WTC11 (cell line): Measurements from ENCODE around the gene PUS7. TPM values are rescaled to one million over a fixed set of nuclear protein-coding genes. Genes with fewer than 3 reads are reported as not detected.

Experiments used
- ATAC-seq: fragments of 200-7000 bp; cut with Tn5 transposase; 2 replicates; pipeline ENCODE4 v1.10.0; 2021; ENCODE audit warnings: mild to moderate bottlenecking, moderate library complexity
- CTCF ChIA-PET: fragments of 300-600 bp; sonication (Branson Sonifier 250); formaldehyde crosslinking; loops from one replicate; lab custom pipeline; 2021; ENCODE audit warnings: antibody characterized with exemption; lab: Charles Lee
- POLR2A ChIA-PET: fragments of 350-600 bp; sonication (Branson Sonifier 250); formaldehyde crosslinking; loops from one replicate; lab custom pipeline; 2021; ENCODE audit warnings: antibody characterized with exemption; lab: Charles Lee
- DNase-seq: peaks from one replicate; pipeline ENCODE4 v3.0.0; 2021; ENCODE audit warnings: low spot score
- H3K27ac Mint-ChIP-seq: 2 replicates; pipeline ENCODE4 v1.8.0; 2021; ENCODE audit warnings: mixed read lengths
- H3K27me3 Mint-ChIP-seq: 2 replicates; pipeline ENCODE4 v1.8.0; 2021; ENCODE audit warnings: low read depth, mild to moderate bottlenecking, moderate library complexity, mixed read lengths
- H3K36me3 Mint-ChIP-seq: 2 replicates; pipeline ENCODE4 v1.8.0; 2021; ENCODE audit warnings: mixed read lengths
- H3K4me1 Mint-ChIP-seq: 2 replicates; pipeline ENCODE4 v1.8.0; 2022; ENCODE audit warnings: mixed read lengths
- H3K4me3 Mint-ChIP-seq: 2 replicates; pipeline ENCODE4 v1.8.0; 2021; ENCODE audit warnings: mild to moderate bottlenecking, moderate library complexity, mixed read lengths
- H3K9me3 Mint-ChIP-seq: 2 replicates; pipeline ENCODE4 v1.8.0; 2021; ENCODE audit warnings: mixed read lengths
- GABPB1 ChIP-seq: sonication (generic); formaldehyde crosslinking; IDR thresholded peaks from 2 replicates; pipeline ENCODE4 v1.8.1; 2023; ENCODE audit warnings: mild to moderate bottlenecking, missing genetic modification reagents
- GRHL2 ChIP-seq: fragments of 250-450 bp; sonication (Bioruptor Pico); IDR thresholded peaks from 2 replicates; pipeline ENCODE4 v1.8.0; 2022; ENCODE audit warnings: mild to moderate bottlenecking, moderate library complexity; ENCODE audit not compliant: insufficient replicate concordance, severe bottlenecking
- JUN ChIP-seq: sonication (generic); formaldehyde crosslinking; IDR thresholded peaks from 2 replicates; pipeline ENCODE4 v1.8.0; 2023; ENCODE audit warnings: mild to moderate bottlenecking, missing genetic modification reagents
- KAT7 ChIP-seq: sonication (generic); formaldehyde crosslinking; IDR thresholded peaks from 2 replicates; pipeline ENCODE4 v1.8.1; 2023; ENCODE audit warnings: missing genetic modification reagents, mild to moderate bottlenecking, borderline replicate concordance
- NFATC4 ChIP-seq: fragments of 250-450 bp; sonication (Bioruptor Pico); IDR thresholded peaks from 2 replicates; pipeline ENCODE4 v1.9.0; 2021; ENCODE audit warnings: mild to moderate bottlenecking
- NR2C2 ChIP-seq: sonication (generic); formaldehyde crosslinking; IDR thresholded peaks from 2 replicates; pipeline ENCODE4 v1.8.0; 2022; ENCODE audit warnings: mild to moderate bottlenecking, missing genetic modification reagents
- NR3C1 ChIP-seq: sonication (generic); formaldehyde crosslinking; conservative IDR thresholded peaks from 2 replicates; pipeline ENCODE4 v1.8.1; 2023; ENCODE audit warnings: low read depth, mild to moderate bottlenecking, missing genetic modification reagents
- PRRX2 ChIP-seq: fragments of 250-450 bp; sonication (Bioruptor Pico); IDR thresholded peaks from 2 replicates; pipeline ENCODE4 v1.8.0; 2021; ENCODE audit warnings: mild to moderate bottlenecking
- TP53 ChIP-seq: sonication (generic); formaldehyde crosslinking; IDR thresholded peaks from 2 replicates; pipeline ENCODE4 v1.8.1; 2023; ENCODE audit warnings: mild to moderate bottlenecking, missing genetic modification reagents
- ZNF121 ChIP-seq: sonication (generic); formaldehyde crosslinking; IDR thresholded peaks from 2 replicates; pipeline ENCODE4 v1.8.0; 2023; ENCODE audit warnings: missing genetic modification reagents
- ZNF219 ChIP-seq: sonication (generic); formaldehyde crosslinking; IDR thresholded peaks from 2 replicates; pipeline ENCODE4 v1.8.0; 2023; ENCODE audit warnings: missing genetic modification reagents, mild to moderate bottlenecking, borderline replicate concordance
- ZNF263 ChIP-seq: sonication (generic); formaldehyde crosslinking; IDR thresholded peaks from 2 replicates; pipeline ENCODE4 v1.8.1; 2022; ENCODE audit warnings: low read depth, mild to moderate bottlenecking, moderate library complexity, missing genetic modification reagents
- ZNF423 ChIP-seq: fragments of 250-450 bp; sonication (Bioruptor Pico); IDR thresholded peaks from 2 replicates; pipeline ENCODE4 v2.1.2; 2022; ENCODE audit warnings: mild to moderate bottlenecking, moderate library complexity
- total RNA-seq: library from RNA; stranded (reverse); gene quantifications from 3 replicates; pipeline ENCODE4 v1.2.3, GENCODE V29; 2021
- TF ChIP-seq, protein P1 (sequence below): sonication (generic); formaldehyde crosslinking; IDR thresholded peaks from 2 replicates; pipeline ENCODE4 v1.8.0; 2023; ENCODE audit warnings: missing genetic modification reagents, mild to moderate bottlenecking, borderline replicate concordance
- TF ChIP-seq, protein P2 (sequence below): sonication (generic); formaldehyde crosslinking; IDR thresholded peaks from 2 replicates; pipeline ENCODE4 v1.8.0; 2022; ENCODE audit warnings: missing genetic modification reagents
- TF ChIP-seq, protein P3 (sequence below): sonication (generic); formaldehyde crosslinking; conservative IDR thresholded peaks from 2 replicates; pipeline ENCODE4 v1.8.1; 2022; ENCODE audit warnings: mild to moderate bottlenecking, missing genetic modification reagents
- TF ChIP-seq, protein P4 (sequence below): sonication (generic); formaldehyde crosslinking; IDR thresholded peaks from 2 replicates; pipeline ENCODE4 v1.8.1; 2023; ENCODE audit warnings: mild to moderate bottlenecking, missing genetic modification reagents, moderate library complexity
- TF ChIP-seq, protein P5 (sequence below): sonication (generic); formaldehyde crosslinking; IDR thresholded peaks from 2 replicates; pipeline ENCODE4 v1.8.1; 2022; ENCODE audit warnings: mild to moderate bottlenecking, missing genetic modification reagents, moderate library complexity, borderline replicate concordance
- TF ChIP-seq, protein P6 (sequence below): sonication (generic); formaldehyde crosslinking; IDR thresholded peaks from 2 replicates; pipeline ENCODE4 v1.8.0; 2023; ENCODE audit warnings: mild to moderate bottlenecking, missing genetic modification reagents
- TF ChIP-seq, protein P7 (sequence below): fragments of 200-600 bp; IDR thresholded peaks from 2 replicates; pipeline ENCODE4 v1.8.0; 2022; ENCODE audit warnings: antibody characterized with exemption

Gene PUS7
- total RNA-seq, 1 experiment from 2014 or later, result 47.2 TPM

DNA sequence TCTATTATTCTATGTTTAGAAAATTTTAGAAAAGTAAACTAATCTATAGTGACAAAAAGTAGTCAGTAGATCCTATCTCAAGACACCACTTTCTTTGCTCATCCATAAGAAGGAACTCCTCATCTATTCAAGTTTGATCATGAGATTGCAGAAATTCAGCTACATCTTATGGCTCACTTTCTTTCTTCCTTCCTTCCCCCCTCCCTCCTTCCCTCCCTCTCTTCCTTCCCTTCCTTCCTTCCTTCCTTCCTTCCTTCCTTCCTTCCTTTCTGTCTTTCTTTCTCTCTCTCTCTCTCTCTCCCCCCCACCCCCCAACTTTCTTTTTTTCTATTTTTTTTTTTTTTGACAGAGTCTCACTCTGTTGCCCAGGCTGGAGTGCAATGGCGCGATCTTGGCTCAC is 98.1 kb downstream of the PUS7 start:
- Mint-ChIP-seq H3K4me3 (no peak overlapping the region), H3K9me3 (no peaks in the 10 kb centered on the region), H3K27me3 (no peaks in the 10 kb centered on the region; the same call in 1 of the 2 replicates), H3K36me3 (no peaks in the 10 kb centered on the region), H3K4me1 (no peaks in the 10 kb centered on the region), H3K27ac (no peak overlapping the region)
- no peak for DNase-seq
- ChIA-PET POLR2A (interaction anchor here (0.6 kb wide), 1 partner anchor 29 kb away, joined by 3 read pairs; no protein-coding TSS in a partner anchor), CTCF (no interaction called here)
- no peak for TF ChIP-seq NR2C2
- TF ChIP-seq GABPB1 (CRISPR knock-in tag), result no peak
- TF ChIP-seq KAT7 (CRISPR knock-in tag), result no peak
- TF ChIP-seq NFATC4 (CRISPR knock-in tag), result no peak
- TF ChIP-seq ZNF263, result no peak
- TF ChIP-seq, protein P1, sequence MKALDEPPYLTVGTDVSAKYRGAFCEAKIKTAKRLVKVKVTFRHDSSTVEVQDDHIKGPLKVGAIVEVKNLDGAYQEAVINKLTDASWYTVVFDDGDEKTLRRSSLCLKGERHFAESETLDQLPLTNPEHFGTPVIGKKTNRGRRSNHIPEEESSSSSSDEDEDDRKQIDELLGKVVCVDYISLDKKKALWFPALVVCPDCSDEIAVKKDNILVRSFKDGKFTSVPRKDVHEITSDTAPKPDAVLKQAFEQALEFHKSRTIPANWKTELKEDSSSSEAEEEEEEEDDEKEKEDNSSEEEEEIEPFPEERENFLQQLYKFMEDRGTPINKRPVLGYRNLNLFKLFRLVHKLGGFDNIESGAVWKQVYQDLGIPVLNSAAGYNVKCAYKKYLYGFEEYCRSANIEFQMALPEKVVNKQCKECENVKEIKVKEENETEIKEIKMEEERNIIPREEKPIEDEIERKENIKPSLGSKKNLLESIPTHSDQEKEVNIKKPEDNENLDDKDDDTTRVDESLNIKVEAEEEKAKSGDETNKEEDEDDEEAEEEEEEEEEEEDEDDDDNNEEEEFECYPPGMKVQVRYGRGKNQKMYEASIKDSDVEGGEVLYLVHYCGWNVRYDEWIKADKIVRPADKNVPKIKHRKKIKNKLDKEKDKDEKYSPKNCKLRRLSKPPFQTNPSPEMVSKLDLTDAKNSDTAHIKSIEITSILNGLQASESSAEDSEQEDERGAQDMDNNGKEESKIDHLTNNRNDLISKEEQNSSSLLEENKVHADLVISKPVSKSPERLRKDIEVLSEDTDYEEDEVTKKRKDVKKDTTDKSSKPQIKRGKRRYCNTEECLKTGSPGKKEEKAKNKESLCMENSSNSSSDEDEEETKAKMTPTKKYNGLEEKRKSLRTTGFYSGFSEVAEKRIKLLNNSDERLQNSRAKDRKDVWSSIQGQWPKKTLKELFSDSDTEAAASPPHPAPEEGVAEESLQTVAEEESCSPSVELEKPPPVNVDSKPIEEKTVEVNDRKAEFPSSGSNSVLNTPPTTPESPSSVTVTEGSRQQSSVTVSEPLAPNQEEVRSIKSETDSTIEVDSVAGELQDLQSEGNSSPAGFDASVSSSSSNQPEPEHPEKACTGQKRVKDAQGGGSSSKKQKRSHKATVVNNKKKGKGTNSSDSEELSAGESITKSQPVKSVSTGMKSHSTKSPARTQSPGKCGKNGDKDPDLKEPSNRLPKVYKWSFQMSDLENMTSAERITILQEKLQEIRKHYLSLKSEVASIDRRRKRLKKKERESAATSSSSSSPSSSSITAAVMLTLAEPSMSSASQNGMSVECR (CRISPR knock-in tag), result no peak
- TF ChIP-seq, protein P2, sequence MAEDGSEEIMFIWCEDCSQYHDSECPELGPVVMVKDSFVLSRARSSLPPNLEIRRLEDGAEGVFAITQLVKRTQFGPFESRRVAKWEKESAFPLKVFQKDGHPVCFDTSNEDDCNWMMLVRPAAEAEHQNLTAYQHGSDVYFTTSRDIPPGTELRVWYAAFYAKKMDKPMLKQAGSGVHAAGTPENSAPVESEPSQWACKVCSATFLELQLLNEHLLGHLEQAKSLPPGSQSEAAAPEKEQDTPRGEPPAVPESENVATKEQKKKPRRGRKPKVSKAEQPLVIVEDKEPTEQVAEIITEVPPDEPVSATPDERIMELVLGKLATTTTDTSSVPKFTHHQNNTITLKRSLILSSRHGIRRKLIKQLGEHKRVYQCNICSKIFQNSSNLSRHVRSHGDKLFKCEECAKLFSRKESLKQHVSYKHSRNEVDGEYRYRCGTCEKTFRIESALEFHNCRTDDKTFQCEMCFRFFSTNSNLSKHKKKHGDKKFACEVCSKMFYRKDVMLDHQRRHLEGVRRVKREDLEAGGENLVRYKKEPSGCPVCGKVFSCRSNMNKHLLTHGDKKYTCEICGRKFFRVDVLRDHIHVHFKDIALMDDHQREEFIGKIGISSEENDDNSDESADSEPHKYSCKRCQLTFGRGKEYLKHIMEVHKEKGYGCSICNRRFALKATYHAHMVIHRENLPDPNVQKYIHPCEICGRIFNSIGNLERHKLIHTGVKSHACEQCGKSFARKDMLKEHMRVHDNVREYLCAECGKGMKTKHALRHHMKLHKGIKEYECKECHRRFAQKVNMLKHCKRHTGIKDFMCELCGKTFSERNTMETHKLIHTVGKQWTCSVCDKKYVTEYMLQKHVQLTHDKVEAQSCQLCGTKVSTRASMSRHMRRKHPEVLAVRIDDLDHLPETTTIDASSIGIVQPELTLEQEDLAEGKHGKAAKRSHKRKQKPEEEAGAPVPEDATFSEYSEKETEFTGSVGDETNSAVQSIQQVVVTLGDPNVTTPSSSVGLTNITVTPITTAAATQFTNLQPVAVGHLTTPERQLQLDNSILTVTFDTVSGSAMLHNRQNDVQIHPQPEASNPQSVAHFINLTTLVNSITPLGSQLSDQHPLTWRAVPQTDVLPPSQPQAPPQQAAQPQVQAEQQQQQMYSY, result no peak
- TF ChIP-seq ZNF423 (CRISPR knock-in tag), result no peak
- no peak for ATAC-seq

DNA sequence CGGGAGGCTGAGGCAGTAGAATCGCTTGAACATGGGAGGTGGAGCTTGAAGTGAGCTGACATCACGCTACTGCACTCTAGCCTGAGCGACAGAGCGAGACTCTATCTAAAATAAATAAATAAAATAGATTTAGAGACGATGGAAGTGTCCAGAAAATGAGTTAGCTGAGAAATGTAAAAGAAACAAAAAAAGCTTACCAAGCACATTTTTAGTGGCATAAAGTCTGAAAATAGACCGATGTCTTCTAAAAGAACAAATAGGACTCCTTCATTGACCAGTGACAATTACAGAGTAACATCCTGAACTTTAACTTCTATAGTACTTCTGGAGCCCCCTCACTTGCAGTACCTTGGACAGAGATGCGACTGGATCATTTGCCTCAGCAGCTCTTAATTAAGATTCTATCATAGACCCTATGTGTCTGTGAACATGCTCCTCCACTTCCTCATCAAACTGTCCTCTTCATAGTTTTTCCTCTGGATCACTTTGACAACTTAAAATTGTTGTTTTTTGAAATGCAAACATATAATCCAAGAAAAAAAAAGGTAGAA is 108.1 kb downstream of the PUS7 start:
- H3K9me3 Mint-ChIP-seq, result no peaks in the 10 kb centered on the region
- no peaks in the 10 kb centered on the region for H3K4me1 Mint-ChIP-seq
- H3K36me3 Mint-ChIP-seq, result no peaks in the 10 kb centered on the region
- ChIA-PET POLR2A (no interaction called here), CTCF (interaction anchor here (1.3 to 2.0 kb wide), 2 partner anchors 12 to 15 kb away, joined by 4 to 6 read pairs; no protein-coding TSS in a partner anchor)
- no peak overlapping the region for H3K27ac Mint-ChIP-seq
- no peaks in the 10 kb centered on the region for H3K27me3 Mint-ChIP-seq
- DNase-seq (no peak), ATAC-seq (peak; percentile 47; the same call in 1 of the 2 replicates)
- no peak for TF ChIP-seq GRHL2
- no peak for TF ChIP-seq JUN
- TF ChIP-seq, protein P3, sequence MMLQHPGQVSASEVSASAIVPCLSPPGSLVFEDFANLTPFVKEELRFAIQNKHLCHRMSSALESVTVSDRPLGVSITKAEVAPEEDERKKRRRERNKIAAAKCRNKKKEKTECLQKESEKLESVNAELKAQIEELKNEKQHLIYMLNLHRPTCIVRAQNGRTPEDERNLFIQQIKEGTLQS (CRISPR knock-in tag), result no peak
- TF ChIP-seq ZNF219 (CRISPR knock-in tag), result no peak
- TF ChIP-seq, protein P4, sequence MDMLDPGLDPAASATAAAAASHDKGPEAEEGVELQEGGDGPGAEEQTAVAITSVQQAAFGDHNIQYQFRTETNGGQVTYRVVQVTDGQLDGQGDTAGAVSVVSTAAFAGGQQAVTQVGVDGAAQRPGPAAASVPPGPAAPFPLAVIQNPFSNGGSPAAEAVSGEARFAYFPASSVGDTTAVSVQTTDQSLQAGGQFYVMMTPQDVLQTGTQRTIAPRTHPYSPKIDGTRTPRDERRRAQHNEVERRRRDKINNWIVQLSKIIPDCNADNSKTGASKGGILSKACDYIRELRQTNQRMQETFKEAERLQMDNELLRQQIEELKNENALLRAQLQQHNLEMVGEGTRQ (CRISPR knock-in tag), result no peak
- no peak for TF ChIP-seq TP53 (CRISPR knock-in tag)
- TF ChIP-seq ZNF121, result no peak
- TF ChIP-seq NR3C1 (CRISPR knock-in tag), result no peak
- TF ChIP-seq, protein P5, sequence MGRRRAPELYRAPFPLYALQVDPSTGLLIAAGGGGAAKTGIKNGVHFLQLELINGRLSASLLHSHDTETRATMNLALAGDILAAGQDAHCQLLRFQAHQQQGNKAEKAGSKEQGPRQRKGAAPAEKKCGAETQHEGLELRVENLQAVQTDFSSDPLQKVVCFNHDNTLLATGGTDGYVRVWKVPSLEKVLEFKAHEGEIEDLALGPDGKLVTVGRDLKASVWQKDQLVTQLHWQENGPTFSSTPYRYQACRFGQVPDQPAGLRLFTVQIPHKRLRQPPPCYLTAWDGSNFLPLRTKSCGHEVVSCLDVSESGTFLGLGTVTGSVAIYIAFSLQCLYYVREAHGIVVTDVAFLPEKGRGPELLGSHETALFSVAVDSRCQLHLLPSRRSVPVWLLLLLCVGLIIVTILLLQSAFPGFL (CRISPR knock-in tag), result no peak
- TF ChIP-seq, protein P6, sequence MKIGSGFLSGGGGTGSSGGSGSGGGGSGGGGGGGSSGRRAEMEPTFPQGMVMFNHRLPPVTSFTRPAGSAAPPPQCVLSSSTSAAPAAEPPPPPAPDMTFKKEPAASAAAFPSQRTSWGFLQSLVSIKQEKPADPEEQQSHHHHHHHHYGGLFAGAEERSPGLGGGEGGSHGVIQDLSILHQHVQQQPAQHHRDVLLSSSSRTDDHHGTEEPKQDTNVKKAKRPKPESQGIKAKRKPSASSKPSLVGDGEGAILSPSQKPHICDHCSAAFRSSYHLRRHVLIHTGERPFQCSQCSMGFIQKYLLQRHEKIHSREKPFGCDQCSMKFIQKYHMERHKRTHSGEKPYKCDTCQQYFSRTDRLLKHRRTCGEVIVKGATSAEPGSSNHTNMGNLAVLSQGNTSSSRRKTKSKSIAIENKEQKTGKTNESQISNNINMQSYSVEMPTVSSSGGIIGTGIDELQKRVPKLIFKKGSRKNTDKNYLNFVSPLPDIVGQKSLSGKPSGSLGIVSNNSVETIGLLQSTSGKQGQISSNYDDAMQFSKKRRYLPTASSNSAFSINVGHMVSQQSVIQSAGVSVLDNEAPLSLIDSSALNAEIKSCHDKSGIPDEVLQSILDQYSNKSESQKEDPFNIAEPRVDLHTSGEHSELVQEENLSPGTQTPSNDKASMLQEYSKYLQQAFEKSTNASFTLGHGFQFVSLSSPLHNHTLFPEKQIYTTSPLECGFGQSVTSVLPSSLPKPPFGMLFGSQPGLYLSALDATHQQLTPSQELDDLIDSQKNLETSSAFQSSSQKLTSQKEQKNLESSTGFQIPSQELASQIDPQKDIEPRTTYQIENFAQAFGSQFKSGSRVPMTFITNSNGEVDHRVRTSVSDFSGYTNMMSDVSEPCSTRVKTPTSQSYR, result no peak
- TF ChIP-seq PRRX2 (CRISPR knock-in tag), result no peak
- TF ChIP-seq, protein P7, sequence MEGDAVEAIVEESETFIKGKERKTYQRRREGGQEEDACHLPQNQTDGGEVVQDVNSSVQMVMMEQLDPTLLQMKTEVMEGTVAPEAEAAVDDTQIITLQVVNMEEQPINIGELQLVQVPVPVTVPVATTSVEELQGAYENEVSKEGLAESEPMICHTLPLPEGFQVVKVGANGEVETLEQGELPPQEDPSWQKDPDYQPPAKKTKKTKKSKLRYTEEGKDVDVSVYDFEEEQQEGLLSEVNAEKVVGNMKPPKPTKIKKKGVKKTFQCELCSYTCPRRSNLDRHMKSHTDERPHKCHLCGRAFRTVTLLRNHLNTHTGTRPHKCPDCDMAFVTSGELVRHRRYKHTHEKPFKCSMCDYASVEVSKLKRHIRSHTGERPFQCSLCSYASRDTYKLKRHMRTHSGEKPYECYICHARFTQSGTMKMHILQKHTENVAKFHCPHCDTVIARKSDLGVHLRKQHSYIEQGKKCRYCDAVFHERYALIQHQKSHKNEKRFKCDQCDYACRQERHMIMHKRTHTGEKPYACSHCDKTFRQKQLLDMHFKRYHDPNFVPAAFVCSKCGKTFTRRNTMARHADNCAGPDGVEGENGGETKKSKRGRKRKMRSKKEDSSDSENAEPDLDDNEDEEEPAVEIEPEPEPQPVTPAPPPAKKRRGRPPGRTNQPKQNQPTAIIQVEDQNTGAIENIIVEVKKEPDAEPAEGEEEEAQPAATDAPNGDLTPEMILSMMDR, result no peak
- H3K4me3 Mint-ChIP-seq, result no peak overlapping the region
